Measurements from ENCODE around the gene CARD8. TPM values are rescaled to one million over a fixed set of nuclear protein-coding genes. Genes with fewer than 3 reads are reported as not detected.
A peak's percentile ranks its signal among the peaks of the same experiment; 100 is the strongest.

The CARD8 gene
- polyA plus RNA-seq, 3 donors, result 15.4 to 41.2 (median 31.8) TPM

GRCh38 chr19:48190288-48190884 lies 65.3 kb downstream of the CARD8 start:
- no peak overlapping the region for H3K27ac ChIP-seq (ENCODE audit: low read depth, low read length)
- WGBS, 3 donors, result 64 to 81% (median 75%) methylated on average over 13 of the region's 13 CpGs

GRCh38 chr19:48186541-48186991 lies 69.1 kb downstream of the CARD8 start:
- WGBS, 3 donors, result 74 to 86% (median 82%) methylated on average over 8 of the region's 8 CpGs
- no peak overlapping the region for H3K27ac ChIP-seq (ENCODE audit: low read depth, low read length)

- WGBS, 3 donors, result 87 to 91% (median 90%) methylated on average over 5 of the region's 5 CpGs
- H3K27ac ChIP-seq (ENCODE audit: low read depth, low read length), result no peak overlapping the region
Measured at GRCh38 chr19:48186015-48186414, 69.7 kb downstream of the CARD8 start.

GRCh38 chr19:48183356-48183755 lies 72.4 kb downstream of the CARD8 start:
- no peak overlapping the region for H3K27ac ChIP-seq (ENCODE audit: low read depth, low read length)
- WGBS, 3 donors, result 87 to 95% (median 91%) methylated on average over 9 of the region's 9 CpGs

GRCh38 chr19:48182434-48182833 lies 73.3 kb downstream of the CARD8 start:
- WGBS, 3 donors, result 94 to 97% (median 95%) methylated on average over 38 of the region's 38 CpGs
- no peak overlapping the region for H3K27ac ChIP-seq (ENCODE audit: low read depth, low read length)

- 96 to 98% (median 97%) methylated on average over 5 of the region's 5 CpGs for WGBS, 3 donors
- no peak overlapping the region for H3K27ac ChIP-seq (ENCODE audit: low read depth, low read length)
Measured at GRCh38 chr19:48181505-48181904, 74.2 kb downstream of the CARD8 start.

- no peak overlapping the region for H3K27ac ChIP-seq (ENCODE audit: low read depth, low read length)
- WGBS, 3 donors, result 78 to 94% (median 94%) methylated on average over 3 of the region's 3 CpGs
Measured at GRCh38 chr19:48176226-48176625, 79.5 kb downstream of the CARD8 start.

GRCh38 chr19:48175578-48175977 lies 80.1 kb downstream of the CARD8 start:
- WGBS, 3 donors, result 60 to 89% (median 71%) methylated on average over 10 of the region's 10 CpGs
- no peak overlapping the region for H3K27ac ChIP-seq (ENCODE audit: low read depth, low read length)

GRCh38 chr19:48174445-48175030 lies 81.2 kb downstream of the CARD8 start:
- 68 to 89% (median 70%) methylated on average over 6 of the region's 6 CpGs for WGBS, 3 donors
- H3K27ac ChIP-seq (ENCODE audit: low read depth, low read length), result no peak overlapping the region

GRCh38 chr19:48171710-48172109 lies 84.0 kb downstream of the CARD8 start:
- WGBS, 3 donors, result 79 to 87% (median 87%) methylated on average over 37 of the region's 37 CpGs
- no peak overlapping the region for H3K27ac ChIP-seq (ENCODE audit: low read depth, low read length)

- H3K27ac ChIP-seq (ENCODE audit: low read depth, low read length), result no peak overlapping the region
- WGBS, 3 donors, result 2 to 3% (median 3%) methylated on average over 20 to 21 of the region's 21 CpGs
Measured at GRCh38 chr19:48170817-48171347, 84.8 kb downstream of the CARD8 start.

GRCh38 chr19:48169939-48170803 lies 85.5 kb downstream of the CARD8 start, which contains the start of the genes LIG1 and ZSWIM9:
Gene LIG1, minus strand, starts transcription at chr19:48170344. Its CDS starts 4,778 bp downstream, at chr19:48165566.
Gene ZSWIM9, plus strand, starts transcription at chr19:48170680. Its CDS starts 1,123 bp downstream, at chr19:48171803.
- peak within 1 kb of the TSS; percentile 69 for H3K27ac ChIP-seq (ENCODE audit: low read depth, low read length)
- WGBS, 3 donors, result 0 to 1% (median 0%) methylated on average over 72 to 82 of the region's 82 CpGs

GRCh38 chr19:48169578-48169938 lies 86.2 kb downstream of the CARD8 start:
- 1 to 4% (median 2%) methylated on average over 14 to 15 of the region's 15 CpGs for WGBS, 3 donors
- H3K27ac ChIP-seq (ENCODE audit: low read depth, low read length), result peak overlapping the region; percentile 69

- no peak overlapping the region for H3K27ac ChIP-seq (ENCODE audit: low read depth, low read length)
- WGBS, 3 donors, result 81 to 95% (median 82%) methylated on average over 5 of the region's 5 CpGs
Measured at GRCh38 chr19:48168689-48169088, 87.0 kb downstream of the CARD8 start.

GRCh38 chr19:48158210-48158790 lies 97.4 kb downstream of the CARD8 start:
- no peak overlapping the region for H3K27ac ChIP-seq (ENCODE audit: low read depth, low read length)
- 87 to 93% (median 90%) methylated on average over 12 of the region's 12 CpGs for WGBS, 3 donors
